HepG2 (cell line): Measurements from ENCODE around the gene CDC27.
"Not testable (repeated sequence)": the region's sequence is repeated elsewhere in the genome, so short reads cannot be mapped to it uniquely, and the experiment has no call there.

ENCODE experiments used
- CTCF ChIP-seq: sonication (generic); formaldehyde crosslinking; IDR thresholded peaks from 2 replicates; pipeline ENCODE4 v1.5.0; 2020; ENCODE audit warnings: mild to moderate bottlenecking, missing genetic modification reagents, moderate library complexity
- FOXK1 ChIP-seq: sonication (generic); formaldehyde crosslinking; IDR thresholded peaks from 2 replicates; pipeline ENCODE4 v1.4.0; 2020; ENCODE audit warnings: low read depth, missing genetic modification reagents, borderline replicate concordance
- HCFC1 ChIP-seq: fragments of 150-350 bp; IDR thresholded peaks from 2 replicates; pipeline ENCODE4 v1.6.1; 2014; ENCODE audit warnings: low read depth, low read length
- KLF16 ChIP-seq, 2 experiments: sonication (generic) in 1 of 2; formaldehyde crosslinking in 1 of 2; IDR thresholded peaks; 2 replicates each; pipeline versions ENCODE4 v1.6.1 to v1.8.0; 2016 to 2023; ENCODE audit warnings: missing genetic modification reagents in 2 of 2, missing compliant biosample characterization in 1 of 2
- PAF1 ChIP-seq: IDR thresholded peaks from 2 replicates; pipeline ENCODE4 v1.6.1; 2016; ENCODE audit warnings: missing genetic modification reagents, missing compliant biosample characterization
- U2AF1 ChIP-seq: fragments of 200-400 bp; formaldehyde crosslinking; optimal IDR thresholded peaks from 2 replicates; pipeline ENCODE3; 2017; ENCODE audit warnings: mild to moderate bottlenecking, low read depth, low read length
- ZNF234 ChIP-seq: sonication (generic); formaldehyde crosslinking; conservative IDR thresholded peaks from 2 replicates; pipeline ENCODE4 v1.5.1; 2020; ENCODE audit warnings: mild to moderate bottlenecking, missing genetic modification reagents
- ZNF460 ChIP-seq: sonication (generic); formaldehyde crosslinking; IDR thresholded peaks from 2 replicates; pipeline ENCODE4 v1.5.1; 2020; ENCODE audit warnings: missing genetic modification reagents, mild to moderate bottlenecking, borderline replicate concordance
- ZNF558 ChIP-seq: sonication (generic); formaldehyde crosslinking; IDR thresholded peaks from 2 replicates; pipeline ENCODE4 v1.9.0; 2022; ENCODE audit warnings: mild to moderate bottlenecking, missing genetic modification reagents, borderline replicate concordance
- ZNF605 ChIP-seq: sonication (generic); formaldehyde crosslinking; IDR thresholded peaks from 2 replicates; pipeline ENCODE4 v1.8.0; 2022; ENCODE audit warnings: mild to moderate bottlenecking, missing genetic modification reagents
- ZNF772 ChIP-seq: sonication (generic); formaldehyde crosslinking; IDR thresholded peaks from 2 replicates; pipeline ENCODE4 v1.5.0; 2020; ENCODE audit warnings: mild to moderate bottlenecking, missing genetic modification reagents
- TF ChIP-seq, protein P1 (sequence below): sonication (generic); formaldehyde crosslinking; IDR thresholded peaks from 2 replicates; pipeline ENCODE4 v1.8.1; 2023; ENCODE audit warnings: missing genetic modification reagents, inconsistent platforms, borderline replicate concordance

GRCh38 chr17:47074361-47074760, 114.7 kb downstream of the CDC27 start:
- not testable (repeated sequence) for TF ChIP-seq ZNF605 (CRISPR knock-in tag); U2AF1; FOXK1; PAF1 (CRISPR knock-in tag); HCFC1; CTCF (CRISPR knock-in tag); ZNF558 (CRISPR knock-in tag); ZNF234 (CRISPR knock-in tag); ZNF772; KLF16 (CRISPR knock-in tag; IDR thresholded peaks at IDR 0.05); ZNF460 (CRISPR knock-in tag)
- TF ChIP-seq, protein P1, sequence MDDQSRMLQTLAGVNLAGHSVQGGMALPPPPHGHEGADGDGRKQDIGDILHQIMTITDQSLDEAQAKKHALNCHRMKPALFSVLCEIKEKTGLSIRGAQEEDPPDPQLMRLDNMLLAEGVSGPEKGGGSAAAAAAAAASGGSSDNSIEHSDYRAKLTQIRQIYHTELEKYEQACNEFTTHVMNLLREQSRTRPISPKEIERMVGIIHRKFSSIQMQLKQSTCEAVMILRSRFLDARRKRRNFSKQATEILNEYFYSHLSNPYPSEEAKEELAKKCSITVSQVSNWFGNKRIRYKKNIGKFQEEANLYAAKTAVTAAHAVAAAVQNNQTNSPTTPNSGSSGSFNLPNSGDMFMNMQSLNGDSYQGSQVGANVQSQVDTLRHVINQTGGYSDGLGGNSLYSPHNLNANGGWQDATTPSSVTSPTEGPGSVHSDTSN (CRISPR knock-in tag): not testable (repeated sequence)
